Mesenchymal stem cell (in vitro differentiated cells and primary cell): ENCODE data around the gene EFHC1.

ENCODE experiments used
- DNase-seq: peaks from one replicate; pipeline ENCODE4 v3.0.0-alpha.2; 2013
- H2AFZ ChIP-seq: one replicate; pipeline ENCODE4 v1.6.1; 2013; ENCODE audit warnings: low read depth, mild to moderate bottlenecking, control low read depth, inconsistent platforms, low read length, moderate library complexity
- H2AK5ac ChIP-seq: 2 replicates; pipeline ENCODE4 v1.6.1; 2013; ENCODE audit warnings: low read length, moderate library complexity, mild to moderate bottlenecking, inconsistent platforms; ENCODE audit not compliant: severe bottlenecking
- H2BK120ac ChIP-seq: one replicate; pipeline ENCODE4 v1.6.1; 2013; ENCODE audit warnings: low read depth, mild to moderate bottlenecking, inconsistent platforms, low read length, moderate library complexity
- H2BK12ac ChIP-seq, 2 experiments: one replicate each; pipeline ENCODE4 v1.6.1; 2013; ENCODE audit warnings: inconsistent platforms in 2 of 2, low read length in 2 of 2, mild to moderate bottlenecking in 2 of 2, moderate library complexity in 2 of 2, control low read depth in 1 of 2
- H2BK15ac ChIP-seq: one replicate; pipeline ENCODE4 v1.6.1; 2013; ENCODE audit warnings: mild to moderate bottlenecking, low read depth, inconsistent platforms; ENCODE audit not compliant: poor library complexity, severe bottlenecking
- H2BK5ac ChIP-seq: 2 replicates; pipeline ENCODE4 v1.6.1; 2013; ENCODE audit warnings: low read depth, mild to moderate bottlenecking, low read length, control low read depth, inconsistent platforms; ENCODE audit not compliant: poor library complexity, severe bottlenecking
- H3K14ac ChIP-seq, 2 experiments: one replicate each; pipeline ENCODE4 v1.6.1; 2013; ENCODE audit warnings: inconsistent platforms in 2 of 2, low read length in 2 of 2, control low read depth in 1 of 2, mild to moderate bottlenecking in 1 of 2, moderate library complexity in 1 of 2
- H3K18ac ChIP-seq, 2 experiments: one replicate each; pipeline ENCODE4 v1.6.1; 2013; ENCODE audit warnings: inconsistent platforms in 2 of 2, low read length in 2 of 2, control low read depth in 1 of 2, low read depth in 1 of 2, mild to moderate bottlenecking in 1 of 2
- H3K23ac ChIP-seq, 2 experiments: one replicate each; pipeline ENCODE4 v1.6.1; 2013; ENCODE audit warnings: inconsistent platforms in 2 of 2, low read length in 2 of 2, mild to moderate bottlenecking in 2 of 2, moderate library complexity in 2 of 2, control low read depth in 1 of 2
- H3K27ac ChIP-seq: 2 replicates; pipeline ENCODE4 v1.5.1; 2013; ENCODE audit warnings: mild to moderate bottlenecking, moderate library complexity, low read length, control low read depth, inconsistent platforms; ENCODE audit not compliant: poor library complexity, severe bottlenecking
- H3K27me3 ChIP-seq, 2 experiments: 2 replicates each; pipeline versions ENCODE4 v1.6.1 to v1.7.0; 2013; ENCODE audit warnings: low read length in 2 of 2, mild to moderate bottlenecking in 2 of 2, moderate library complexity in 2 of 2, control low read depth in 1 of 2, inconsistent platforms in 1 of 2; ENCODE audit not compliant: control insufficient read depth in 1 of 2, insufficient read depth in 1 of 2
- H3K36me3 ChIP-seq, 2 experiments: 2 replicates each; pipeline versions ENCODE4 v1.6.1 to v1.7.0; 2013; ENCODE audit warnings: low read length in 2 of 2, control low read depth in 1 of 2, inconsistent platforms in 1 of 2, low read depth in 1 of 2, mild to moderate bottlenecking in 1 of 2; ENCODE audit not compliant: insufficient read depth in 2 of 2, control insufficient read depth in 1 of 2
- H3K4ac ChIP-seq, 2 experiments: one replicate each; pipeline ENCODE4 v1.6.1; 2013; ENCODE audit warnings: inconsistent platforms in 2 of 2, low read length in 2 of 2, mild to moderate bottlenecking in 2 of 2, moderate library complexity in 2 of 2, control low read depth in 1 of 2, low read depth in 1 of 2
- H3K4me1 ChIP-seq: 2 replicates; pipeline ENCODE4 v1.6.1; 2013; ENCODE audit warnings: low read depth, low read length, control low read depth; ENCODE audit not compliant: control insufficient read depth, insufficient read depth
- H3K4me2 ChIP-seq: 2 replicates; pipeline ENCODE4 v1.6.1; 2013; ENCODE audit warnings: low read length, mild to moderate bottlenecking, inconsistent platforms; ENCODE audit not compliant: poor library complexity, severe bottlenecking
- H3K4me3 ChIP-seq, 2 experiments: 2 replicates each; pipeline versions ENCODE4 v1.5.1 to v1.7.0; 2013; ENCODE audit warnings: low read length in 2 of 2, mild to moderate bottlenecking in 2 of 2, control low read depth in 1 of 2, low read depth in 1 of 2; ENCODE audit not compliant: insufficient read depth in 1 of 2
- H3K79me1 ChIP-seq: replicated peaks from 2 replicates; pipeline ENCODE4 v1.6.1; 2013; ENCODE audit warnings: mild to moderate bottlenecking, control low read depth, low read length, inconsistent platforms; ENCODE audit not compliant: poor library complexity, severe bottlenecking
- H3K9ac ChIP-seq: 2 replicates; pipeline ENCODE4 v1.7.0; 2013; ENCODE audit warnings: mild to moderate bottlenecking, low read length, moderate library complexity
- H3K9me3 ChIP-seq: 2 replicates; pipeline ENCODE4 v1.7.0; 2013; ENCODE audit warnings: mild to moderate bottlenecking, low read length; ENCODE audit not compliant: control insufficient read depth
- H4K8ac ChIP-seq: one replicate; pipeline ENCODE4 v1.6.1; 2013; ENCODE audit warnings: inconsistent platforms, mild to moderate bottlenecking, low read length, moderate library complexity
- H4K91ac ChIP-seq: one replicate; pipeline ENCODE4 v1.6.1; 2013; ENCODE audit warnings: mild to moderate bottlenecking, low read length, inconsistent platforms
- WGBS: methylation state at CpG from one replicate; pipeline ENCODE4 v1.1.7; 2013; ENCODE audit warnings: mixed read lengths; 5-methylcytosine and 5-hydroxymethylcytosine counted together

The EFHC1 gene

GRCh38 chr6:52423448-52423847 lies 3.3 kb downstream of the EFHC1 start:
- Histone ChIP-seq H2AFZ (no peak overlapping the region), H3K36me3 (peaks cover 0 to 8% of the 10 kb centered on the region in 2 experiments), H3K27me3 (no peaks in the 10 kb centered on the region), H3K9me3 (no peaks in the 10 kb centered on the region), H4K8ac (no peak overlapping the region), H3K4me3 (no peak overlapping the region), H3K14ac (no peak overlapping the region), H3K4me2 (no peak overlapping the region), H2AK5ac (peak overlapping the region; percentile 84), H3K9ac (peak overlapping the region; percentile 72), H3K27ac (peak overlapping the region; percentile 93), H3K4me1 (peaks cover 2% of the 10 kb centered on the region), H3K18ac (no peak overlapping the region), H3K23ac (no peak overlapping the region), H3K4ac (no peak overlapping the region), H2BK12ac (no peak overlapping the region), H2BK120ac (no peak overlapping the region), H4K91ac (no peak overlapping the region), H2BK15ac (no peak overlapping the region), H3K79me1 (peaks cover 6% of the 10 kb centered on the region), H2BK5ac (peak overlapping the region; percentile 61)
- no CpG with 5 or more reads among the region's 3 CpGs for WGBS
- DNase-seq: no peak

- Histone ChIP-seq H3K27ac (peak overlapping the region; percentile 93), H3K23ac (no peak overlapping the region), H2BK15ac (no peak overlapping the region), H3K4me1 (peaks cover 2% of the 10 kb centered on the region), H3K36me3 (peaks cover 0 to 8% of the 10 kb centered on the region in 2 experiments), H4K8ac (no peak overlapping the region), H2AK5ac (no peak overlapping the region), H2BK5ac (peak overlapping the region; percentile 86), H3K4me3 (no peak overlapping the region), H3K18ac (peak overlapping the region in 1 of 2 experiments; percentile 50), H3K79me1 (peaks cover 6% of the 10 kb centered on the region), H3K14ac (no peak overlapping the region), H2BK12ac (peak overlapping the region in 1 of 2 experiments; percentile 23), H3K9ac (peak overlapping the region; percentile 72), H3K9me3 (no peaks in the 10 kb centered on the region), H3K27me3 (no peaks in the 10 kb centered on the region), H4K91ac (no peak overlapping the region), H3K4me2 (peak overlapping the region; percentile 8), H2BK120ac (peak overlapping the region; percentile 42), H2AFZ (no peak overlapping the region), H3K4ac (no peak overlapping the region)
- 5% methylated on average over 8 of the region's 8 CpGs for WGBS
- DNase-seq: peak; percentile 85
Measured at GRCh38 chr6:52423971-52424381, 3.8 kb downstream of the EFHC1 start.

GRCh38 chr6:52424513-52424912 lies 4.4 kb downstream of the EFHC1 start:
- Histone ChIP-seq H2BK12ac (no peak overlapping the region), H3K9me3 (no peaks in the 10 kb centered on the region), H4K8ac (no peak overlapping the region), H4K91ac (no peak overlapping the region), H2AFZ (no peak overlapping the region), H3K27ac (peak overlapping the region; percentile 93), H2BK120ac (no peak overlapping the region), H3K4me3 (peak overlapping the region in 1 of 2 experiments; percentile 2), H3K14ac (no peak overlapping the region), H3K27me3 (no peaks in the 10 kb centered on the region), H3K23ac (no peak overlapping the region), H3K4me1 (no peaks in the 10 kb centered on the region), H3K9ac (peak overlapping the region; percentile 72), H3K4me2 (no peak overlapping the region), H3K36me3 (peaks cover 0 to 8% of the 10 kb centered on the region in 2 experiments), H3K79me1 (peaks cover 6% of the 10 kb centered on the region), H2BK15ac (no peak overlapping the region), H2BK5ac (no peak overlapping the region), H2AK5ac (no peak overlapping the region), H3K4ac (no peak overlapping the region), H3K18ac (no peak overlapping the region)
- WGBS: no CpG with 5 or more reads among the region's 2 CpGs
- DNase-seq: no peak

GRCh38 chr6:52426667-52427066 lies 6.5 kb downstream of the EFHC1 start:
- Histone ChIP-seq H2BK15ac (no peak overlapping the region), H3K9ac (no peak overlapping the region), H3K4me1 (no peaks in the 10 kb centered on the region), H4K8ac (no peak overlapping the region), H3K27me3 (no peaks in the 10 kb centered on the region), H3K18ac (no peak overlapping the region), H3K27ac (no peak overlapping the region), H3K23ac (no peak overlapping the region), H2BK12ac (no peak overlapping the region), H3K79me1 (peaks cover 3% of the 10 kb centered on the region), H2AK5ac (no peak overlapping the region), H3K36me3 (peaks cover 0 to 13% of the 10 kb centered on the region in 2 experiments), H4K91ac (no peak overlapping the region), H2BK120ac (no peak overlapping the region), H3K4me3 (no peak overlapping the region), H3K4ac (no peak overlapping the region), H3K4me2 (no peak overlapping the region), H3K14ac (no peak overlapping the region), H2AFZ (no peak overlapping the region), H2BK5ac (no peak overlapping the region), H3K9me3 (no peaks in the 10 kb centered on the region)
- no peak for DNase-seq
